CD4-positive, alpha-beta T cell (primary cell): ENCODE measurements around the gene CCT8. TPM values are rescaled to one million over a fixed set of nuclear protein-coding genes. Genes with fewer than 3 reads are reported as not detected.

ENCODE experiments used
- ATAC-seq: fragments of 200-7000 bp; cut with Tn5 transposase; one replicate; pipeline ENCODE4 v1.10.0; 2022; ENCODE audit warnings: mild to moderate bottlenecking; ENCODE audit not compliant: poor library complexity
- CTCF ChIA-PET: fragments of 350-600 bp; sonication (Branson Sonifier 250); formaldehyde crosslinking; loops from one replicate; lab custom pipeline; 2021; ENCODE audit warnings: antibody characterized with exemption, inconsistent platforms; lab: Charles Lee
- POLR2A ChIA-PET: fragments of 350-600 bp; sonication (Branson Sonifier 250); formaldehyde crosslinking; loops from one replicate; lab custom pipeline; 2021; ENCODE audit warnings: antibody characterized with exemption, inconsistent platforms; lab: Charles Lee
- DNase-seq, 14 experiments: peaks; one replicate each; pipeline ENCODE4 v3.0.0-alpha.2; 2013 to 2020; ENCODE audit warnings: mixed read lengths in 2 of 14
- H3K27ac ChIP-seq, 2 donors: one replicate each; pipeline versions ENCODE4 v1.5.1 to v1.7.0; 2013; ENCODE audit warnings: low read length in 2 of 2, low read depth in 1 of 2, mild to moderate bottlenecking in 1 of 2
- H3K27me3 ChIP-seq, 2 experiments: 1 replicate in 1 of 2; 2 replicates in 1 of 2; pipeline versions ENCODE4 v1.6.1 to v1.7.0; 2013; ENCODE audit warnings: low read length in 2 of 2, control low read depth in 1 of 2, mild to moderate bottlenecking in 1 of 2, moderate library complexity in 1 of 2; ENCODE audit not compliant: insufficient read depth in 2 of 2, control insufficient read depth in 1 of 2
- H3K36me3 ChIP-seq: one replicate; pipeline ENCODE4 v1.6.1; 2013; ENCODE audit warnings: low read length, control low read depth; ENCODE audit not compliant: insufficient read depth
- H3K4me1 ChIP-seq: one replicate; pipeline ENCODE4 v1.6.1; 2013; ENCODE audit warnings: low read length, control low read depth; ENCODE audit not compliant: insufficient read depth
- H3K4me3 ChIP-seq: one replicate; pipeline ENCODE4 v1.5.1; 2013; ENCODE audit warnings: mild to moderate bottlenecking, low read length, moderate library complexity
- H3K9me3 ChIP-seq, 2 experiments: 1 replicate in 1 of 2; 2 replicates in 1 of 2; pipeline versions ENCODE4 v1.6.1 to v1.7.0; 2013; ENCODE audit warnings: low read length in 2 of 2, mild to moderate bottlenecking in 2 of 2, control low read depth in 1 of 2, moderate library complexity in 1 of 2; ENCODE audit not compliant: control insufficient read depth in 1 of 2, insufficient read depth in 1 of 2
- H3K27ac Mint-ChIP-seq: one replicate; pipeline ENCODE4 v1.8.0; 2020; ENCODE audit warnings: mixed read lengths
- H3K27me3 Mint-ChIP-seq: one replicate; pipeline ENCODE4 v1.8.0; 2021; ENCODE audit warnings: mixed read lengths
- H3K36me3 Mint-ChIP-seq: one replicate; pipeline ENCODE4 v1.8.0; 2021; ENCODE audit warnings: low read depth, mixed read lengths
- H3K4me1 Mint-ChIP-seq: one replicate; pipeline ENCODE4 v1.8.0; 2021; ENCODE audit warnings: low read depth, mixed read lengths
- H3K4me3 Mint-ChIP-seq: one replicate; pipeline ENCODE4 v1.8.0; 2020; ENCODE audit warnings: mild to moderate bottlenecking, mixed read lengths
- H3K9me3 Mint-ChIP-seq: one replicate; pipeline ENCODE4 v1.8.0; 2020; ENCODE audit warnings: mixed read lengths
- CTCF ChIP-seq: fragments of 200-600 bp; IDR thresholded peaks from one replicate; pipeline ENCODE4 v1.8.0; 2022; ENCODE audit warnings: antibody characterized with exemption, mild to moderate bottlenecking
- intact Hi-C, 2 experiments: fragments of 100-400 bp; cut with DNase I in 1 of 2; cut with micrococcal nuclease in 1 of 2; formaldehyde crosslinking; loops; one replicate each; pipeline versions ENCODE4 v1.15.1 to v1.9.0; 2023 to 2025; cut with DNase I, micrococcal nuclease
- total RNA-seq, 174 experiments: library from RNA in 2 of 174; stranded (reverse) in 2 of 174; gene quantifications; one replicate each; pipeline ENCODE4 v1.2.3 and lab custom pipeline; 2021 to 2026

The CCT8 gene
- total RNA-seq, 2 experiments from 2014 or later, result 121 to 126 TPM

- no peaks in the 10 kb centered on the region for H3K4me1 Mint-ChIP-seq
- no peaks in the 10 kb centered on the region for H3K27me3 Mint-ChIP-seq
- no peak for TF ChIP-seq CTCF
- H3K9me3 Mint-ChIP-seq, result no peaks in the 10 kb centered on the region
- H3K4me3 Mint-ChIP-seq, result no peak overlapping the region
- H3K27ac Mint-ChIP-seq, result no peak overlapping the region
- H3K36me3 Mint-ChIP-seq, result peaks cover 25% of the 10 kb centered on the region
- H3K4me3 ChIP-seq, result no peak overlapping the region
- H3K27ac ChIP-seq, result no peak overlapping the region
- intact Hi-C loops, result no loop called here
- ATAC-seq (no peak), DNase-seq (no peak)
- ChIA-PET CTCF (no interaction called here), POLR2A (no interaction called here)
- peaks cover 8% of the 10 kb centered on the region for H3K36me3 ChIP-seq
- no peaks in the 10 kb centered on the region for H3K9me3 ChIP-seq
- H3K4me1 ChIP-seq, result no peaks in the 10 kb centered on the region
- H3K27me3 ChIP-seq, result no peaks in the 10 kb centered on the region
Observed at GRCh38 chr21:29105218-29105617, 31.8 kb upstream of the CCT8 start.

GRCh38 chr21:29104239-29104708, 30.8 kb upstream of the CCT8 start:
- Mint-ChIP-seq H3K9me3 (no peaks in the 10 kb centered on the region), H3K27me3 (no peaks in the 10 kb centered on the region)

GRCh38 chr21:29102791-29103257, 29.4 kb upstream of the CCT8 start:
- POLR2A ChIA-PET, result interaction anchor here (0.6 kb wide), 1 partner anchor 236 kb away, joined by 3 read pairs; no protein-coding TSS in a partner anchor
- H3K4me3 ChIP-seq, result no peak overlapping the region
- no peak for TF ChIP-seq CTCF
- no peak overlapping the region for H3K27ac ChIP-seq
- ATAC-seq (no peak), DNase-seq (no peak)
- H3K4me1 Mint-ChIP-seq, result no peaks in the 10 kb centered on the region
- no peaks in the 10 kb centered on the region for H3K27me3 ChIP-seq
- no peaks in the 10 kb centered on the region for H3K27me3 Mint-ChIP-seq
- H3K36me3 Mint-ChIP-seq, result peaks cover 32% of the 10 kb centered on the region
- H3K9me3 Mint-ChIP-seq, result no peaks in the 10 kb centered on the region
- H3K9me3 ChIP-seq, result no peaks in the 10 kb centered on the region
- H3K36me3 ChIP-seq, result peaks cover 8% of the 10 kb centered on the region
- intact Hi-C loops, result no loop called here
- no peak overlapping the region for H3K27ac Mint-ChIP-seq
- no peak overlapping the region for H3K4me3 Mint-ChIP-seq
- no peaks in the 10 kb centered on the region for H3K4me1 ChIP-seq
- CTCF ChIA-PET, result no interaction called here

More at GRCh38 chr21:29104239-29104708, 30.8 kb upstream of the CCT8 start:
- H3K9me3 ChIP-seq, result no peaks in the 10 kb centered on the region
- Mint-ChIP-seq H3K36me3 (peaks cover 28% of the 10 kb centered on the region), H3K27ac (no peak overlapping the region), H3K4me3 (no peak overlapping the region), H3K4me1 (no peaks in the 10 kb centered on the region)
- no peak for ATAC-seq
- H3K27me3 ChIP-seq, result no peaks in the 10 kb centered on the region
- TF ChIP-seq CTCF, result no peak
- H3K27ac ChIP-seq, result no peak overlapping the region
- ChIA-PET CTCF (no interaction called here), POLR2A (no interaction called here)
- no peak overlapping the region for H3K4me3 ChIP-seq
- peaks cover 8% of the 10 kb centered on the region for H3K36me3 ChIP-seq
- intact Hi-C loops, result no loop called here
- H3K4me1 ChIP-seq, result no peaks in the 10 kb centered on the region
- no peak for DNase-seq
